ENCODE data around the gene FRMD4B. TPM values are rescaled to one million over a fixed set of nuclear protein-coding genes. Genes with fewer than 3 reads are reported as not detected.
"Not testable (repeated sequence)": the region's sequence is repeated elsewhere in the genome, so short reads cannot be mapped to it uniquely, and the experiment has no call there.

The FRMD4B gene
- total RNA-seq, 2 donors from 2014 or later = 57.5 to 86.1 TPM

- H3K27ac ChIP-seq = no peak overlapping the region
- no peaks in the 10 kb centered on the region for H3K9me3 ChIP-seq
- H3K27me3 ChIP-seq (replicated peaks; ENCODE audit: insufficient read depth) = no peaks in the 10 kb centered on the region
- ATAC-seq (ENCODE audit: insufficient number of reproducible peaks, low FRiP score, low read depth) = no peak
- no peak overlapping the region for H3K4me3 ChIP-seq
- no peaks in the 10 kb centered on the region for H3K36me3 ChIP-seq
- no peak for DNase-seq (ENCODE audit: low spot score)
- no peak for TF ChIP-seq CTCF (IDR thresholded peaks at IDR 0.05)
- H3K4me1 ChIP-seq (ENCODE audit: control insufficient read depth in 1 of 2, low read depth in 2 of 2) = no peaks in the 10 kb centered on the region
Observed at GRCh38 chr3:69272556-69272955, 113.3 kb downstream of the FRMD4B start.

- H3K36me3 ChIP-seq = no peaks in the 10 kb centered on the region
- no peak for TF ChIP-seq CTCF (IDR thresholded peaks at IDR 0.05)
- H3K4me3 ChIP-seq = no peak overlapping the region
- ATAC-seq (ENCODE audit: insufficient number of reproducible peaks, low FRiP score, low read depth) (no peak), DNase-seq (ENCODE audit: low spot score) (no peak)
- H3K27me3 ChIP-seq (replicated peaks; ENCODE audit: insufficient read depth) = no peaks in the 10 kb centered on the region
- H3K9me3 ChIP-seq = no peaks in the 10 kb centered on the region
- no peak overlapping the region for H3K27ac ChIP-seq
- no peaks in the 10 kb centered on the region for H3K4me1 ChIP-seq (ENCODE audit: control insufficient read depth in 1 of 2, low read depth in 2 of 2)
Observed at GRCh38 chr3:69271098-69271497, 114.8 kb downstream of the FRMD4B start.

- no peak overlapping the region for H3K4me3 ChIP-seq
- no peak for TF ChIP-seq CTCF (IDR thresholded peaks at IDR 0.05)
- ATAC-seq (ENCODE audit: insufficient number of reproducible peaks, low FRiP score, low read depth) = no peak
Observed at GRCh38 chr3:69266585-69266984, 119.3 kb downstream of the FRMD4B start.

GRCh38 chr3:69266071-69266470 is 119.8 kb downstream of the FRMD4B start:
- not testable (repeated sequence) for H3K4me3 ChIP-seq

More at GRCh38 chr3:69266585-69266984, 119.3 kb downstream of the FRMD4B start:
- no peak overlapping the region for H3K27ac ChIP-seq
- no peak for DNase-seq (ENCODE audit: low spot score)
- H3K27me3 ChIP-seq (replicated peaks; ENCODE audit: insufficient read depth) = no peaks in the 10 kb centered on the region
- H3K9me3 ChIP-seq = no peaks in the 10 kb centered on the region
- H3K4me1 ChIP-seq (ENCODE audit: control insufficient read depth in 1 of 2, low read depth in 2 of 2) = no peaks in the 10 kb centered on the region
- no peaks in the 10 kb centered on the region for H3K36me3 ChIP-seq

GRCh38 chr3:69260843-69261405 is 125.0 kb downstream of the FRMD4B start:
- not testable (repeated sequence) for ATAC-seq (ENCODE audit: insufficient number of reproducible peaks, low FRiP score, low read depth)

More at GRCh38 chr3:69266071-69266470, 119.8 kb downstream of the FRMD4B start:
- not testable (repeated sequence) for H3K27ac ChIP-seq; H3K36me3 ChIP-seq; H3K9me3 ChIP-seq; H3K4me1 ChIP-seq (ENCODE audit: control insufficient read depth in 1 of 2, low read depth in 2 of 2); H3K27me3 ChIP-seq (replicated peaks; ENCODE audit: insufficient read depth); DNase-seq (ENCODE audit: low spot score); ATAC-seq (ENCODE audit: insufficient number of reproducible peaks, low FRiP score, low read depth)

GRCh38 chr3:69260216-69260787 is 125.6 kb downstream of the FRMD4B start:
- ATAC-seq (ENCODE audit: insufficient number of reproducible peaks, low FRiP score, low read depth) = no peak

More at GRCh38 chr3:69260843-69261405, 125.0 kb downstream of the FRMD4B start:
- H3K9me3 ChIP-seq; H3K27me3 ChIP-seq (replicated peaks; ENCODE audit: insufficient read depth); H3K4me1 ChIP-seq (ENCODE audit: control insufficient read depth in 1 of 2, low read depth in 2 of 2); H3K36me3 ChIP-seq; H3K4me3 ChIP-seq; DNase-seq (ENCODE audit: low spot score); H3K27ac ChIP-seq: not testable (repeated sequence)

More at GRCh38 chr3:69260216-69260787, 125.6 kb downstream of the FRMD4B start:
- Histone ChIP-seq H3K36me3 (no peaks in the 10 kb centered on the region), H3K27me3 (replicated peaks; ENCODE audit: insufficient read depth) (no peaks in the 10 kb centered on the region), H3K4me1 (ENCODE audit: control insufficient read depth in 1 of 2, low read depth in 2 of 2) (no peaks in the 10 kb centered on the region), H3K27ac (no peak overlapping the region), H3K9me3 (no peaks in the 10 kb centered on the region), H3K4me3 (no peak overlapping the region)
- TF ChIP-seq CTCF (IDR thresholded peaks at IDR 0.05) = no peak
- no peak for DNase-seq (ENCODE audit: low spot score)
